Ishikawa (cell line): Measurements from ENCODE around the gene POLN.

ENCODE experiments used
- CEBPB ChIP-seq: IDR thresholded peaks from 2 replicates; pipeline ENCODE4 v1.6.1; 2012
- MAX ChIP-seq: IDR thresholded peaks from 2 replicates; pipeline ENCODE4 v1.6.1; 2012
- REST ChIP-seq: IDR thresholded peaks from 2 replicates; pipeline ENCODE4 v1.6.1; 2012; ENCODE audit warnings: low read depth, mild to moderate bottlenecking
- TCF12 ChIP-seq: IDR thresholded peaks from 2 replicates; pipeline ENCODE4 v1.6.1; 2012; ENCODE audit warnings: low read depth

- TF ChIP-seq CEBPB (no peak), REST (no peak), MAX (no peak), TCF12 (no peak)
These were observed 102.9 kb downstream of the POLN start for GRCh38 chr4:2138846-2139500.
